Tibial artery (tissue), 4 donors: ENCODE data around the gene LGALS14.
"Not testable (repeated sequence)": the region's sequence is repeated elsewhere in the genome, so short reads cannot be mapped to it uniquely, and the experiment has no call there.

ENCODE experiments used
- DNase-seq, 2 donors: peaks; one replicate each; pipeline ENCODE4 v3.0.0-alpha.2; 2019
- H3K27ac ChIP-seq, 2 donors: fragments of 200-600 bp; sonication (generic) in 1 of 2; 1 replicate in 1 of 2; 2 replicates in 1 of 2; pipeline ENCODE4 v1.5.1; 2018 to 2019; ENCODE audit warnings: mild to moderate bottlenecking in 1 of 2
- H3K27me3 ChIP-seq, 2 donors: fragments of 200-600 bp; sonication (generic) in 1 of 2; one replicate each; pipeline versions ENCODE4 v1.5.1 to v1.6.0; 2016 to 2019
- H3K36me3 ChIP-seq, 3 donors: fragments of 200-600 bp; sonication (generic) in 2 of 3; one replicate each; pipeline ENCODE4 v1.5.1; 2016 to 2019; ENCODE audit warnings: mild to moderate bottlenecking in 2 of 3
- H3K4me1 ChIP-seq, 4 donors: fragments of 200-600 bp; sonication (generic) in 2 of 4; 1 replicate in 3 of 4; 2 replicates in 1 of 4; pipeline ENCODE4 v1.5.1; 2016 to 2019
- H3K4me3 ChIP-seq, 2 donors: fragments of 200-600 bp; sonication (generic) in 1 of 2; 1 replicate in 1 of 2; 2 replicates in 1 of 2; pipeline ENCODE4 v1.5.1; 2018 to 2019; ENCODE audit warnings: mild to moderate bottlenecking in 2 of 2
- H3K9me3 ChIP-seq, 3 donors: fragments of 200-600 bp; sonication (generic) in 1 of 3; one replicate each; pipeline ENCODE4 v1.5.1; 2016 to 2019
- intact Hi-C: fragments of 100-400 bp; cut with DNase I; formaldehyde crosslinking; loops from one replicate; pipeline ENCODE4 v1.15.0; 2023; ENCODE audit warnings: low total_unique reads
- TF ChIP-seq, protein P1 (sequence below), 2 experiments: fragments of 200-600 bp in 1 of 2; fragments of 450-650 bp in 1 of 2; IDR thresholded peaks; one replicate each; pipeline ENCODE4 v1.5.1; 2017 to 2019; ENCODE audit warnings: antibody characterized with exemption in 2 of 2, mild to moderate bottlenecking in 1 of 2, moderate library complexity in 1 of 2

LGALS14 gene

DNA sequence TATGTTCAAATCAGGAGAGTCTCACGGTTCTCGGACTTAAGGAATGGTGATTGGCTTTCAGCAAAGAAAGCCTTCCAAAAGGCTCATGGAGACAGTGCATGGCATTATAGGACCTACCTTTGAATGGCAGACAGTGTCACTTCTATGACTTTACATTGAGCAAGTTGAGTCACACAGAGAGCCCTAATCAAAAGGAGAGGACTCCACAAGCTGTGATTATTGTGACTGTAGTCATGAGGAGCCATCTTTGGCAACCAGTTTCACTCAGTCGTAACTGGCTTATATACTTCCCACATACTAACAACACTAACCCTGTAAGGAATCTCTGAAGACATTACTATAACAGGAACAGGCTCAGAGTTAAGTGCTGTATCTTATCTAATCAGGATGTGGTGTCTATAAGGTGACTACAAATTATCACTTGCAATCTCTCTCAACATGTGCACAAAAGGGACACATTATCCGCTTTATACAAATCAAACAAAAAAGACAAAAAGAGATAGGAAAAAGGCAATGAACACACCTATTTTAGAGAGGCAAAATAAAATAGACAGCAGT, 6.1 kb downstream of the LGALS14 start:
- H3K36me3 ChIP-seq, result no peaks in the 10 kb centered on the region
- DNase-seq, result no peak
- no peak overlapping the region for H3K27ac ChIP-seq
- TF ChIP-seq, protein P1, sequence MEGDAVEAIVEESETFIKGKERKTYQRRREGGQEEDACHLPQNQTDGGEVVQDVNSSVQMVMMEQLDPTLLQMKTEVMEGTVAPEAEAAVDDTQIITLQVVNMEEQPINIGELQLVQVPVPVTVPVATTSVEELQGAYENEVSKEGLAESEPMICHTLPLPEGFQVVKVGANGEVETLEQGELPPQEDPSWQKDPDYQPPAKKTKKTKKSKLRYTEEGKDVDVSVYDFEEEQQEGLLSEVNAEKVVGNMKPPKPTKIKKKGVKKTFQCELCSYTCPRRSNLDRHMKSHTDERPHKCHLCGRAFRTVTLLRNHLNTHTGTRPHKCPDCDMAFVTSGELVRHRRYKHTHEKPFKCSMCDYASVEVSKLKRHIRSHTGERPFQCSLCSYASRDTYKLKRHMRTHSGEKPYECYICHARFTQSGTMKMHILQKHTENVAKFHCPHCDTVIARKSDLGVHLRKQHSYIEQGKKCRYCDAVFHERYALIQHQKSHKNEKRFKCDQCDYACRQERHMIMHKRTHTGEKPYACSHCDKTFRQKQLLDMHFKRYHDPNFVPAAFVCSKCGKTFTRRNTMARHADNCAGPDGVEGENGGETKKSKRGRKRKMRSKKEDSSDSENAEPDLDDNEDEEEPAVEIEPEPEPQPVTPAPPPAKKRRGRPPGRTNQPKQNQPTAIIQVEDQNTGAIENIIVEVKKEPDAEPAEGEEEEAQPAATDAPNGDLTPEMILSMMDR (IDR thresholded peaks at IDR 0.05), result no peak
- peaks cover 0 to 3% (median 0%) of the 10 kb centered on the region in 3 donors for H3K9me3 ChIP-seq
- no peaks in the 10 kb centered on the region for H3K27me3 ChIP-seq
- H3K4me3 ChIP-seq, result no peak overlapping the region
- H3K4me1 ChIP-seq, result no peaks in the 10 kb centered on the region
- intact Hi-C loops, result no loop called here

- H3K9me3 ChIP-seq, H3K4me1 ChIP-seq, H3K27me3 ChIP-seq, intact Hi-C loops, H3K36me3 ChIP-seq, H3K4me3 ChIP-seq, H3K27ac ChIP-seq, DNase-seq: not testable (repeated sequence)
These were observed 15.9 kb downstream of the LGALS14 start for GRCh38 chr19:39720144-39720543.

GRCh38 chr19:39725995-39726394, 21.7 kb downstream of the LGALS14 start:
- Histone ChIP-seq H3K36me3 (no peaks in the 10 kb centered on the region), H3K4me1 (no peaks in the 10 kb centered on the region), H3K27me3 (no peaks in the 10 kb centered on the region), H3K9me3 (no peaks in the 10 kb centered on the region), H3K4me3 (no peak overlapping the region), H3K27ac (no peak overlapping the region)
- TF ChIP-seq, protein P1 (IDR thresholded peaks at IDR 0.05), result no peak
- DNase-seq, result no peak
- intact Hi-C loops, result no loop called here

DNA sequence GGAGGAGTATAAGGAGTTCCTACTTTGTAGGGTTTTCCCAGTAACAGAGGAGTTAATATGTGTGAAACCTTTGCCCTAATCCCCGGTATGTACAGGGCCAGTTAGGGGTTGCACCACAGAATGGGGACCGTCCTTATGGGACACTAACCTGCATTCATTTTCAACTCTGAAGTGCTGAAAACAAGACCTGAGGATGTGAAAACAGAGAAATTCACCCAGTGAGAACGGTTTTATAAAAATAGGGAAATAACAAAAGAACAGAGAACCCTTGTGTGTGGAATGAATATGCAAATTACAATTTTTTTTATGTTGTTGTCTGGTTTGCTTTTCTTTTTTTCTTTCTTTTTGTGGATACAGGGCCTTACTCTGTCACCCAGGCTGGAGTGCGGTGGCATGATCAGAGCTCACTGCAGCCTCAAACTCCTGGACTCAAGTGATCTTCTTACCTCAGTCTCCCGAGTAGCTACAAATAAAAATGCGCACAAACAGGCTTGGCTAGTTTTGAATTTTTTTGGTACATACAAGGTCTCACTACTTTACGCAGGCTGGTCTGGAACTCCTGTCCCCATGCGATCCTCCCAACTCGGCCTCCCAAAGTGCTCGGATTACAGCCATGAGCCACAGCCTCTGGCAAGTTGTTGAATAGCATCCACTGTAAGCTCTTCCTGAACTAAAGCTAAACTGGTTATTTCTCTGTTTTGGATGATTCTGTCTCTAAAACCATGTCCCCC, 23.0 kb downstream of the LGALS14 start:
- TF ChIP-seq, protein P1 (IDR thresholded peaks at IDR 0.05), result no peak
- H3K27me3 ChIP-seq, result no peaks in the 10 kb centered on the region
- intact Hi-C loops, result no loop called here
- no peaks in the 10 kb centered on the region for H3K9me3 ChIP-seq
- no peaks in the 10 kb centered on the region for H3K36me3 ChIP-seq
- H3K27ac ChIP-seq, result no peak overlapping the region
- no peak for DNase-seq
- H3K4me1 ChIP-seq, result no peaks in the 10 kb centered on the region
- H3K4me3 ChIP-seq, result no peak overlapping the region

DNA sequence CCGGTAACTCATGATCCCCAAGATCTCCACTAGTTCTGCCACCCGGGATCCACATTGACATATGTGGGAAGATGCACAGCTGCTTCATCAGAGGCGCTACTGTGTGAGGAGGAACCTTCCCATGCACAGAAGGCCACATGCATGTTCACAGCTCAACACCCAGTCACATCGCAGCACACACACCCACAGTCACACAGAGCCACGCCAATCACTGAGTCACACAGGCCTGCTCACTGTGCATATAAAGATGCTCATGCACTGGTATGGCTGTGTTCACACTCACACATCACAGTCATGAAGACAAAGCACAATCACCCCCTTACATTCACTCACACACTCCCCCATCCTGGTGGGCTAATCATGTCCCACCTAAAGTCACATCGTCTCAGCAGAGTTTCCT, 23.8 kb downstream of the LGALS14 start:
- intact Hi-C loops, result no loop called here
- Histone ChIP-seq H3K27ac (no peak overlapping the region), H3K9me3 (no peaks in the 10 kb centered on the region), H3K4me3 (no peak overlapping the region), H3K36me3 (no peaks in the 10 kb centered on the region), H3K27me3 (no peaks in the 10 kb centered on the region), H3K4me1 (no peaks in the 10 kb centered on the region)
- TF ChIP-seq, protein P1 (IDR thresholded peaks at IDR 0.05), result no peak
- DNase-seq, result no peak

DNA sequence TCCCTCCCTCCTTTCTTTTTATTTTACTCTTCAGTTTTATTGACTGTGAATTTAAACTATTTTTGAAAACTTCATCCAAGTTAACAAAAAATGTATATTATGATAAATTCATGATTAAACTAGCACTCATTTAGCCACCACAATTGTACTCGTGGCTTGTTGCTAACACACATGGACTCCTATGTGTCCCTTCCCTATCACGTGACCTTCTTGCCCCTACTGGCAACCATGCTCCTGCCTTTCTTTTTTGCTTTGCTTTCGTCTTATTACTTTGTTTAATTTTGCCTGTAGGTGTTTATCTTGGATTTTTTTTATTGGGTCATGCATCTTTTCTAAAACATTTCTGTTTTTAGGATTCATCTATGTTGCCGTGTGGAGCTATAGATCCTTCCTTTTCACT, 25.3 kb downstream of the LGALS14 start:
- Histone ChIP-seq H3K4me3 (no peak overlapping the region), H3K36me3 (no peaks in the 10 kb centered on the region), H3K27me3 (no peaks in the 10 kb centered on the region), H3K27ac (no peak overlapping the region), H3K4me1 (no peaks in the 10 kb centered on the region), H3K9me3 (no peaks in the 10 kb centered on the region)
- DNase-seq, result no peak
- intact Hi-C loops, result no loop called here
- TF ChIP-seq, protein P1 (IDR thresholded peaks at IDR 0.05), result no peak
